CD8-positive, alpha-beta memory T cell (primary cell): ENCODE measurements around the gene UNK. TPM values are rescaled to one million over a fixed set of nuclear protein-coding genes. Genes with fewer than 3 reads are reported as not detected.

Experiments used
- CTCF ChIA-PET: fragments of 350-600 bp; sonication (Branson Sonifier 250); formaldehyde crosslinking; loops from one replicate; lab custom pipeline; 2021; ENCODE audit warnings: antibody characterized with exemption; lab: Charles Lee
- POLR2A ChIA-PET: fragments of 350-600 bp; sonication (Branson Sonifier 250); formaldehyde crosslinking; loops from one replicate; lab custom pipeline; 2021; ENCODE audit warnings: antibody characterized with exemption; lab: Charles Lee
- DNase-seq, 5 donors: peaks; one replicate each; pipeline versions ENCODE4 v3.0.0 to v3.0.0-alpha.2; 2020 to 2022; ENCODE audit warnings: mixed read lengths in 1 of 5
- H3K27ac ChIP-seq: one replicate; pipeline ENCODE4 v1.7.0; 2013; ENCODE audit warnings: low read depth, mild to moderate bottlenecking, low read length, moderate library complexity
- H3K27me3 ChIP-seq: 2 replicates; pipeline ENCODE4 v1.7.0; 2013; ENCODE audit warnings: low read length, mild to moderate bottlenecking; ENCODE audit not compliant: insufficient read depth, poor library complexity, severe bottlenecking
- H3K36me3 ChIP-seq: 2 replicates; pipeline ENCODE4 v1.7.0; 2013; ENCODE audit warnings: mild to moderate bottlenecking, low read length, moderate library complexity; ENCODE audit not compliant: insufficient read depth
- H3K4me1 ChIP-seq: 2 replicates; pipeline ENCODE4 v1.7.0; 2013; ENCODE audit warnings: mild to moderate bottlenecking, low read length, moderate library complexity; ENCODE audit not compliant: insufficient read depth
- H3K4me3 ChIP-seq: 2 replicates; pipeline ENCODE4 v1.7.0; 2013; ENCODE audit warnings: mild to moderate bottlenecking, low read length
- H3K9me3 ChIP-seq: 2 replicates; pipeline ENCODE4 v1.7.0; 2013; ENCODE audit warnings: mild to moderate bottlenecking, low read length
- H3K27ac Mint-ChIP-seq, 8 donors: one replicate each; pipeline ENCODE4 v1.8.0; 2020 to 2021; ENCODE audit warnings: mixed read lengths in 8 of 8, mild to moderate bottlenecking in 6 of 8, inconsistent platforms in 3 of 8, moderate library complexity in 3 of 8
- H3K27me3 Mint-ChIP-seq, 2 donors: one replicate each; pipeline ENCODE4 v1.8.0; 2020 to 2021; ENCODE audit warnings: mixed read lengths in 2 of 2, mild to moderate bottlenecking in 1 of 2, moderate library complexity in 1 of 2
- H3K36me3 Mint-ChIP-seq, 3 donors: one replicate each; pipeline ENCODE4 v1.8.0; 2020 to 2021; ENCODE audit warnings: mixed read lengths in 3 of 3, inconsistent platforms in 1 of 3, mild to moderate bottlenecking in 1 of 3
- H3K4me1 Mint-ChIP-seq, 3 donors: one replicate each; pipeline ENCODE4 v1.8.0; 2020 to 2021; ENCODE audit warnings: mixed read lengths in 3 of 3, inconsistent platforms in 1 of 3, mild to moderate bottlenecking in 1 of 3
- H3K4me3 Mint-ChIP-seq, 7 donors: one replicate each; pipeline ENCODE4 v1.8.0; 2020 to 2021; ENCODE audit warnings: mixed read lengths in 7 of 7, mild to moderate bottlenecking in 6 of 7, moderate library complexity in 4 of 7, inconsistent platforms in 2 of 7
- H3K9me3 Mint-ChIP-seq, 5 donors: one replicate each; pipeline ENCODE4 v1.8.0; 2020 to 2022; ENCODE audit warnings: mixed read lengths in 5 of 5, mild to moderate bottlenecking in 3 of 5, moderate library complexity in 2 of 5, inconsistent platforms in 1 of 5
- polyA plus RNA-seq: library from polyadenylated mRNA; unstranded; fragments of 300-500 nt; fragmentation: Illumina TruSeq; gene quantifications from one replicate; pipeline ENCODE4 v1.2.3, GENCODE V29; 2021
- total RNA-seq, 2 experiments: library from RNA; stranded (reverse); gene quantifications; one replicate each; pipeline ENCODE4 v1.2.3, GENCODE V29; 2021

UNK gene
- total and polyA plus RNA-seq, 3 experiments from 2014 or later: 24.4 to 32.8 (median 29.3) TPM

DNA sequence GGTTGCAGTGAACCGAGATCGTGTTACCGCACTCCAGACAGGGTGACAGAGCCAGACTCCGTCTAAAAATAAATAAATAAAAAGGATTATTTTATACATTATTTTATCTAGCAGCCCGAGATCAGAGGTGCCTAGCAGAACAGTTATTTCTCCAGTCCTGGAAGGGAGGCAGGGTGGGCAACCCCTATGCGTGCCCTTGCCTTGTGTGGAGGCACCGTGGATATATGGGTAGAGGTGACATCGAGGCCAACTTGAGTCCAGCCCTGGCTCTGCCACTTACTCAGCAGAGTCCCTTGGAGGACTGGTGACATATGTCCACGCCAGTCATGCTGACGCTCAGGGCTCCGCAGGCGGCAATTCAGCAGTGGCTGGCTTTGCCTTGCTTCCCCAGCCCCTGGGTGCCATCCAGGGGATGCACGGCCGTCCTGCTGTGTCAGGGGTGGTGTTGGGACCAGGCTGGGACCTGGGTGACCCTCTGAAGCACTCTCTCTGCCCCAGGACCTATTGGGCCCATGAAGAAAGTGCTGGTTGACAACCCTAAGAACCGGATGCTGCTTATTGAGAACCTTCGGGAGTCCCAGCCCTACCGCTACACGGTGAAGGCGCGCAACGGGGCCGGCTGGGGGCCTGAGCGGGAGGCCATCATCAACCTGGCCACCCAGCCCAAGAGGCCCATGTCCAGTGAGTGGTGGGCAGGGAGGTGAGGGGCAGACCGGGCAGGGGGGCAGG lies 32.8 kb upstream of the UNK start:
- no peak overlapping the region for H3K4me3 ChIP-seq
- H3K9me3 Mint-ChIP-seq: no peaks in the 10 kb centered on the region
- H3K27ac ChIP-seq: no peak overlapping the region
- no peaks in the 10 kb centered on the region for H3K27me3 ChIP-seq
- H3K27ac Mint-ChIP-seq: no peak overlapping the region
- H3K36me3 Mint-ChIP-seq: no peaks in the 10 kb centered on the region
- H3K4me1 ChIP-seq: peaks cover 17% of the 10 kb centered on the region
- DNase-seq: no peak
- POLR2A ChIA-PET: interaction anchor here (2.3 kb wide), 1 partner anchor 92 kb away, joined by 8 read pairs; the partner anchor contains the start of gene UNC13D
- no peaks in the 10 kb centered on the region for H3K9me3 ChIP-seq
- no peaks in the 10 kb centered on the region for H3K36me3 ChIP-seq
- peaks cover 0 to 4% of the 10 kb centered on the region in 2 donors for H3K27me3 Mint-ChIP-seq
- CTCF ChIA-PET: interaction anchor here (1.2 to 8.4 kb wide), 8 partner anchors 12 to 119 kb away, joined by 3 to 181 read pairs (median 43); partner anchors contain the start of genes GALK1, SMIM5 and UNK
- peak overlapping the region in 1 of 7 donors; percentile 32 for H3K4me3 Mint-ChIP-seq
- H3K4me1 Mint-ChIP-seq: peaks cover 15 to 24% (median 16%) of the 10 kb centered on the region in 3 donors

GRCh38 chr17:75752405-75752709 lies 32.2 kb upstream of the UNK start:
- Mint-ChIP-seq H3K4me3 (peak overlapping the region in 3 of 7 donors; percentile 19 to 59 (median 33)), H3K27ac (peak overlapping the region in 2 of 8 donors; percentile 21 to 50)

DNA sequence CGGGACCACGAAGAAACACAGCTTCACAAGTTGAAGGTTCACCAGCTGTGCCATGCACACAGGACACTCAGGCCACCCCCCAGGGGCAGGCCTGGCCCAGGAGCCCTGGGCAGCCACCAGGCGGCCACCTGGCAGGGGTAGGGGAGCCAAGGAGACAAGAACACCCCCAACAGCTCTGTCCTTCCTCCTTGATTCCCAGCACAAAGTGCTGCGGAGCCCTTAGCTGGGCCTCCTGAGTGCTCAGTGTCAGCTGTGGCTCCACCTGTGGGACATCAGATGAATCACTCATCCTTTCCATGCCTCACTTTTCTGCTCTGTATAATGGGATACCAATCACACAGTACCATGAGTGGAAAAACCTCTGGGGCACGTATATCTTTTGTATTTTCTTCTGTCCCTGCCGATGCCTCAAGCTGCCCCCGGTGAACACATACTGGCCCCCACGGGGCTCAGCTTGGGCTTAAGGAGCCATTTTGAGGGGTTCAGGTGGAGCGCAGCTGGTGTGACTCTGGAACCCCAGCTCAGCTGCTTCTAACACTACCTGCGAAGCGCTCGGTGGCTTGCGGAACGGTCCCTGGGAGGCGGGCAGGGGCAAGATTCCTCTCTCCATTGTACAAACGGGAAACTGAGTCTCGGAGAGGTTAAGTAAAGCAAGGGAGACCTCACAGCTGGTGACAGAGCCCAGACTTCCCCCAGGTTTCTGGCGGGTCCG lies 31.6 kb upstream of the UNK start:
- peak overlapping the region in 4 of 8 donors; percentile 10 to 74 (median 58) for H3K27ac Mint-ChIP-seq
- DNase-seq: no peak
- Histone ChIP-seq H3K4me1 (peaks cover 17% of the 10 kb centered on the region), H3K27ac (no peak overlapping the region), H3K4me3 (peak overlapping the region; percentile 63), H3K27me3 (no peaks in the 10 kb centered on the region), H3K9me3 (no peaks in the 10 kb centered on the region), H3K36me3 (no peaks in the 10 kb centered on the region)
- no peaks in the 10 kb centered on the region for H3K9me3 Mint-ChIP-seq
- H3K4me1 Mint-ChIP-seq: peaks cover 11 to 19% (median 12%) of the 10 kb centered on the region in 3 donors
- peaks cover 0 to 1% of the 10 kb centered on the region in 2 donors for H3K27me3 Mint-ChIP-seq
- CTCF ChIA-PET: interaction anchor here (0.6 to 4.9 kb wide), 59 partner anchors 8 to 327 kb away, joined by 3 to 63 read pairs (median 5); partner anchors contain the start of genes GALK1, RECQL5, SAP30BP and SMIM5
- POLR2A ChIA-PET: interaction anchor here (0.6 to 2.3 kb wide), 17 partner anchors 10 to 293 kb away, joined by 3 to 19 read pairs (median 3); partner anchors contain the start of genes GALK1, TRIM47, UNC13D and UNK
- peak overlapping the region in 6 of 7 donors; percentile 61 to 85 (median 72) for H3K4me3 Mint-ChIP-seq
- peaks cover 0 to 3% (median 0%) of the 10 kb centered on the region in 3 donors for H3K36me3 Mint-ChIP-seq

More at GRCh38 chr17:75752405-75752709, 32.2 kb upstream of the UNK start:
- no peak overlapping the region for H3K27ac ChIP-seq
- H3K4me1 ChIP-seq: peaks cover 17% of the 10 kb centered on the region
- H3K4me1 Mint-ChIP-seq: peaks cover 15 to 24% (median 16%) of the 10 kb centered on the region in 3 donors
- H3K36me3 ChIP-seq: no peaks in the 10 kb centered on the region
- H3K4me3 ChIP-seq: no peak overlapping the region
- no peaks in the 10 kb centered on the region for H3K36me3 Mint-ChIP-seq
- H3K9me3 Mint-ChIP-seq: no peaks in the 10 kb centered on the region
- ChIA-PET POLR2A (interaction anchor here (1.2 to 2.3 kb wide), 2 partner anchors 31 to 92 kb away, joined by 3 to 8 read pairs; partner anchors contain the start of gene UNC13D), CTCF (interaction anchor here (1.3 to 4.9 kb wide), 14 partner anchors 12 to 327 kb away, joined by 3 to 63 read pairs (median 10); partner anchors contain the start of genes GALK1, SMIM5, UNC13D and UNK)
- H3K27me3 Mint-ChIP-seq: peaks cover 0 to 4% of the 10 kb centered on the region in 2 donors
- no peaks in the 10 kb centered on the region for H3K9me3 ChIP-seq
- H3K27me3 ChIP-seq: no peaks in the 10 kb centered on the region
- DNase-seq: no peak

DNA sequence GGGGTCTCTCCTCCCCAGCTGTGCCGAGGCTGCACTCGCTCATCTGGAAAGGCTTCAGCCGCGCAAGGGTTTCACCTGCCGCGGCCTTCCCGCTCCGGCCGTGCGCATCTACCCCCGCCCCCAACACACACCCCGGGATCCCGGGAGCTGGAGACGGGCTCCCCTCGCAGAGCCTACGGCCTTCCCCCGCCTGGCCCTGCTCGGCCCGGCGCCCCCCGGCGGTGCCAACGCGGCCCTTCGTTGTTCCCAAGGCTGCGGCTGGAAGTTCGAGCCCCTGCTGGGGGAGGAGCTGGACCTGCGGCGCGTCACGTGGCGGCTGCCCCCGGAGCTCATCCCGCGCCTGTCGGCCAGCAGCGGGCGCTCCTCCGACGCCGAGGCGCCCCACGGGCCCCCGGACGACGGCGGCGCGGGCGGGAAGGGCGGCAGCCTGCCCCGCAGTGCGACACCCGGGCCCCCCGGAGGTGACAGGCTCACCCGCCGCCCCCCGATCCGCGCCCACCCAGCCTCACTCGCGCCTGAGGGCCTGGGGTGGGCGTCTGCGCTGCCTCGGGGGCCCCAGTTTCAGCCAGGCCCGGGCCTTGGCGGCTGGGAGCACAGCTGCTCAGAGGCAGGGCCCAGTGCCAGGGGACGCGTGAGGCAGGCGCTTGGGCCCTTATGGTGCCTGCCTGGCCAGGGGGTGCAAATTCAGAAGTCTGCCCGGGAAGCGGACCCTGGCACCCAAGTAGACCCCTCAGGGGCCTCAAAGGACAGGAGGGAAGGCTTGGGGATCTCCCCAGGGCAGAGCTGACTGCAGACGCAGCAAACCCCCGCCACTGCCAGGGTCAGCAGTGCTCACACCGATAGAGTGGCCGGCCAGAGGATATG lies 30.9 kb upstream of the UNK start:
- Histone ChIP-seq H3K9me3 (no peaks in the 10 kb centered on the region), H3K27ac (no peak overlapping the region), H3K4me1 (peaks cover 17% of the 10 kb centered on the region), H3K27me3 (no peaks in the 10 kb centered on the region), H3K36me3 (no peaks in the 10 kb centered on the region), H3K4me3 (peak overlapping the region; percentile 63)
- POLR2A ChIA-PET: interaction anchor here (0.6 to 2.3 kb wide), 18 partner anchors 9 to 292 kb away, joined by 3 to 19 read pairs (median 3); partner anchors contain the start of genes GALK1, TRIM47, UNC13D and UNK
- peak overlapping the region in 3 of 8 donors; percentile 10 to 74 (median 66) for H3K27ac Mint-ChIP-seq
- peaks cover 0 to 3% (median 0%) of the 10 kb centered on the region in 3 donors for H3K36me3 Mint-ChIP-seq
- peak; percentile 68 to 80 (median 71) for DNase-seq
- CTCF ChIA-PET: interaction anchor here (0.5 to 4.9 kb wide), 64 partner anchors 9 to 1351 kb away, joined by 3 to 63 read pairs (median 4); partner anchors contain the start of genes GALK1, RECQL5, SAP30BP and SMIM5
- H3K9me3 Mint-ChIP-seq: no peaks in the 10 kb centered on the region
- H3K4me1 Mint-ChIP-seq: peaks cover 11 to 18% (median 12%) of the 10 kb centered on the region in 3 donors
- H3K27me3 Mint-ChIP-seq: no peaks in the 10 kb centered on the region
- peak overlapping the region in 6 of 7 donors; percentile 61 to 85 (median 72) for H3K4me3 Mint-ChIP-seq

DNA sequence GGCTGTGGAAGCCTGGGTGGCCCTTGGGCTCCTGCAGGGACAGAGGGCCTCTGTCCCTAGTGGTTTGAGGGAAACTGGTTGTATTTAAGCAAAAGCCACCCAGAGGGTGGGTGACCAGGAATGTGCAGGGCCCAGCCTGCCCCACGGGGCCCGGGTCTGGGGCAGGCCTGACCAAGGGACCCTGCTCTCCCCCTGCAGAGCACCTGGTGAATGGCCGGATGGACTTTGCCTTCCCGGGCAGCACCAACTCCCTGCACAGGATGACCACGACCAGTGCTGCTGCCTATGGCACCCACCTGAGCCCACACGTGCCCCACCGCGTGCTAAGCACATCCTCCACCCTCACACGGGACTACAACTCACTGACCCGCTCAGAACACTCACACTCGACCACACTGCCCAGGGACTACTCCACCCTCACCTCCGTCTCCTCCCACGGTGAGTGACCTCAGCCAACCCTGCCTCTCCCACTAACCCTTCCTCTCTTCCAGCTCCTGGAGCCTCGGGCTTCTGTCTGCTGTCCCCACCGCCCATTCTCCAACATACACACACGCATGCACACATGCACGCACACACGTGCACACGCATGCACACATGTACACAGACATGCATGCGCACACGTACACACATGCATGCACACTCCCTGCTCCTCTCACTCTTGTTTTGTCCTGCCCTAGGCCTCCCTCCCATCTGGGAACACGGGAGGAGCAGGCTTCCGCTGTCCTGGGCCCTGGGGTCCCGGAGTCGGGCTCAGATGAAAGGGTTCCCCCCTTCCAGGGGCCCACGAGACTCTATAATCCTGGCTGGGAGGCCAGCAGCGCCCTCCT lies 30.0 kb upstream of the UNK start:
- Histone ChIP-seq H3K9me3 (no peaks in the 10 kb centered on the region), H3K27me3 (no peaks in the 10 kb centered on the region), H3K27ac (no peak overlapping the region), H3K4me1 (peaks cover 15% of the 10 kb centered on the region), H3K36me3 (no peaks in the 10 kb centered on the region), H3K4me3 (no peak overlapping the region)
- Mint-ChIP-seq H3K27ac (peak overlapping the region in 6 of 8 donors; percentile 32 to 97 (median 72)), H3K36me3 (peaks cover 0 to 6% (median 2%) of the 10 kb centered on the region in 3 donors), H3K4me1 (peaks cover 10 to 18% (median 12%) of the 10 kb centered on the region in 3 donors), H3K9me3 (no peaks in the 10 kb centered on the region), H3K4me3 (peak overlapping the region; percentile 13 to 90 (median 67)), H3K27me3 (no peaks in the 10 kb centered on the region)
- ChIA-PET POLR2A (interaction anchor here (1.3 to 2.3 kb wide), 7 partner anchors 10 to 101 kb away, joined by 3 to 19 read pairs (median 11); partner anchors contain the start of genes GALK1, UNC13D, UNK and WBP2), CTCF (interaction anchor here (0.6 to 4.9 kb wide), 23 partner anchors 9 to 416 kb away, joined by 3 to 63 read pairs (median 5); partner anchors contain the start of genes GALK1, SMIM5, UNC13D and UNK)
- DNase-seq: no peak

DNA sequence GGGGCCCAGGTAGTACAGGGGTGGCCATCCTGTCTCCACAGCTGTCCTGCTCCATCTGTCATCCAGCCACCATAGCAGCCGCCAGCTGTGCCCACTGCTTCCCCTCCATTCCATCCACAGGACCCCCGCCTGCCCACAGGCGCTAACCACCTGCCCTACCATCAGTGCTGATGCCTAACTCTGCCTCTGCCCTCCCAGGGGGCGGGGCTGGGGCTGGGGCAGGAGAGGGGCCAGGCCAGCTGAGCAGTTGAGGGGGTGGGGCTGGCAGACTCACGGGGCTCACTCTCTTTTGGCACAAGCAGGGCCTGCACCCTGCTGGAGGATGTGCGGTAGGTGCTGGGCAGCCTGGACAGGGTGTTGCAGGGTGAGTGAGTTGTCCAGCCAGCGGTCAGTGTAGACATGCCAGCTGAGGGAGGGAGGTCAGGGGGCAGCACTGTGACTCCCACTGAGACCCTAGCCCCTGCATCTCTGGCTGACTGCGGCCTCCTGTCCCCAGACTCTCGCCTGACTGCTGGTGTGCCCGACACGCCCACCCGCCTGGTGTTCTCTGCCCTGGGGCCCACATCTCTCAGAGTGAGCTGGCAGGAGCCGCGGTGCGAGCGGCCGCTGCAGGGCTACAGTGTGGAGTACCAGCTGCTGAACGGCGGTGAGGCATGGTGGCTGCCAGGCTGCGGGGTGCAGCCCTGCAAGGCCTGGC lies 29.3 kb upstream of the UNK start:
- no peaks in the 10 kb centered on the region for H3K27me3 Mint-ChIP-seq

More for the DNA sequence above, 29.3 kb upstream of the UNK start:
- ChIA-PET POLR2A (interaction anchor here (2.3 kb wide), 1 partner anchor 100 kb away, joined by 13 read pairs; the partner anchor contains the start of gene WBP2), CTCF (interaction anchor here (2.0 to 4.9 kb wide), 3 partner anchors 9 to 90 kb away, joined by 5 to 63 read pairs (median 13); partner anchors contain the start of genes GALK1 and UNC13D)
- DNase-seq: no peak
- Mint-ChIP-seq H3K27ac (no peak overlapping the region), H3K4me3 (peak overlapping the region in 3 of 7 donors; percentile 63 to 74 (median 67)), H3K9me3 (no peaks in the 10 kb centered on the region), H3K36me3 (peaks cover 0 to 6% (median 2%) of the 10 kb centered on the region in 3 donors), H3K4me1 (peaks cover 5 to 12% (median 8%) of the 10 kb centered on the region in 3 donors)
- Histone ChIP-seq H3K9me3 (no peaks in the 10 kb centered on the region), H3K4me1 (peaks cover 8% of the 10 kb centered on the region), H3K4me3 (no peak overlapping the region), H3K36me3 (no peaks in the 10 kb centered on the region), H3K27me3 (no peaks in the 10 kb centered on the region), H3K27ac (no peak overlapping the region)
